ENCODE results near the gene RSU1. TPM values are rescaled to one million over a fixed set of nuclear protein-coding genes. Genes with fewer than 3 reads are reported as not detected.

Gene RSU1
- polyA plus RNA-seq, 3 donors, result 45.7 to 111 (median 100) TPM

DNA sequence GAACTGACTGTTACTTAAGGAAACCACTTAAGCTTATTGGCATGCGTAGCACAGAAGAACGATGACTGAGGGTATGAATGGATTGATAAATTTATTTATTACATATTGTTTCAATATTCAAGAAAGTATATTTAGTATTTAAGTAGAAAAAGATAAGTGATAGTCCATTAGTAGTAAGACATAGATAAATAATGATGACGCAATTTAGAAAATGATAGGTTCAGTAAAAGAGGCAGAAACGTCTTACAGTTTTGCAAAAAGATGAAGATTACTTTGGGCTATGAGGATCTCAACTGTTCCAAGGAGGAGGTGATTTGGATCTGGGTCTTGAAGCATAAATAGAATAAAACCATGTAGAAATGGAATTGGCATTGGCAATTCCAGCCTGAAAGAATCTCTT lies 36.6 kb upstream of the RSU1 start:
- H3K4me1 ChIP-seq (ENCODE audit: control insufficient read depth in 1 of 2, insufficient read depth in 2 of 2, low read length in 2 of 2), result no peaks in the 10 kb centered on the region
- no peaks in the 10 kb centered on the region for H4K20me1 ChIP-seq (ENCODE audit: insufficient read depth, low read length)
- H3K9ac ChIP-seq (ENCODE audit: insufficient read depth, low read length, poor library complexity, severe bottlenecking), result no peak overlapping the region
- H3K9me3 Mint-ChIP-seq, result no peaks in the 10 kb centered on the region
- H3K4me2 ChIP-seq (replicated peaks; ENCODE audit: extremely low read depth, low read length, poor library complexity, severe bottlenecking), result no peak overlapping the region
- no peak overlapping the region for H3K27ac Mint-ChIP-seq
- no peaks in the 10 kb centered on the region for H3K79me2 ChIP-seq (ENCODE audit: insufficient read depth, low read length)
- no peak overlapping the region for H3K4me3 Mint-ChIP-seq
- no peak overlapping the region for H2AFZ ChIP-seq (ENCODE audit: insufficient read depth, low read depth, low read length, poor library complexity, severe bottlenecking)
- no peaks in the 10 kb centered on the region for H3K36me3 Mint-ChIP-seq
- TF ChIP-seq, protein P1, sequence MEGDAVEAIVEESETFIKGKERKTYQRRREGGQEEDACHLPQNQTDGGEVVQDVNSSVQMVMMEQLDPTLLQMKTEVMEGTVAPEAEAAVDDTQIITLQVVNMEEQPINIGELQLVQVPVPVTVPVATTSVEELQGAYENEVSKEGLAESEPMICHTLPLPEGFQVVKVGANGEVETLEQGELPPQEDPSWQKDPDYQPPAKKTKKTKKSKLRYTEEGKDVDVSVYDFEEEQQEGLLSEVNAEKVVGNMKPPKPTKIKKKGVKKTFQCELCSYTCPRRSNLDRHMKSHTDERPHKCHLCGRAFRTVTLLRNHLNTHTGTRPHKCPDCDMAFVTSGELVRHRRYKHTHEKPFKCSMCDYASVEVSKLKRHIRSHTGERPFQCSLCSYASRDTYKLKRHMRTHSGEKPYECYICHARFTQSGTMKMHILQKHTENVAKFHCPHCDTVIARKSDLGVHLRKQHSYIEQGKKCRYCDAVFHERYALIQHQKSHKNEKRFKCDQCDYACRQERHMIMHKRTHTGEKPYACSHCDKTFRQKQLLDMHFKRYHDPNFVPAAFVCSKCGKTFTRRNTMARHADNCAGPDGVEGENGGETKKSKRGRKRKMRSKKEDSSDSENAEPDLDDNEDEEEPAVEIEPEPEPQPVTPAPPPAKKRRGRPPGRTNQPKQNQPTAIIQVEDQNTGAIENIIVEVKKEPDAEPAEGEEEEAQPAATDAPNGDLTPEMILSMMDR (IDR thresholded peaks at IDR 0.05), result no peak
- no peak overlapping the region for H3K4me3 ChIP-seq (replicated peaks in 1 of 3; ENCODE audit: low read depth in 2 of 3, low read length in 3 of 3)
- H3K36me3 ChIP-seq (replicated peaks in 1 of 2; ENCODE audit: control insufficient read depth in 1 of 2, insufficient read depth in 2 of 2, low read length in 2 of 2), result no peaks in the 10 kb centered on the region
- no peaks in the 10 kb centered on the region for H3K9me3 ChIP-seq (replicated peaks in 1 of 2; ENCODE audit: control insufficient read depth in 1 of 2, insufficient read depth in 1 of 2, low read length in 2 of 2)
- H3K27me3 ChIP-seq (ENCODE audit: control insufficient read depth in 2 of 2, insufficient read depth in 2 of 2, low read length in 2 of 2), result no peaks in the 10 kb centered on the region
- no peaks in the 10 kb centered on the region for H3K4me1 Mint-ChIP-seq
- intact Hi-C loops (cut with micrococcal nuclease), result no loop called here
- DNase-seq, result no peak
- H3K27ac ChIP-seq (ENCODE audit: low read depth in 1 of 2, low read length in 2 of 2), result no peak overlapping the region
- 72% methylated on average over 2 of the region's 4 CpGs for WGBS (ENCODE audit: insufficient coverage)
- H3K27me3 Mint-ChIP-seq (ENCODE audit: low read depth in 3 of 3), result peaks cover 0 to 3% (median 2%) of the 10 kb centered on the region in 3 donors

DNA sequence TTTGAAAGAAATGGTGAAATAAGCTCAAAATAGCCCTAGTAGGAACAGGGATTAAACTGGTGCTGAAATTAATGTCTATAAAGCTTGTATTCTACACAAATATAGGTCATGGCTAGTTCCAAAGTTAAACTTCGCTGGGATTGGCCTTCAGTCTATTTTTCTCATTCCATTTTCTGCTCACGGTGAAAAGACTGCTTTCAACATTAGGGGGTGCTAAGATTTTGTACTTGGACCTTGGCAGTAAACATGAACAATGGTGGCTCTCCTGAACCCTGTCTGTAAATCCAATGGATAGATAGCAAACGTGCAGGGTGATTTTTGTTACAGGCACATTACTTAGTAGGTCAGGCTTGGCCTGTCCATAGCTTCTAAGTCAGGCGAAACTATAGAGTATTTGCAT lies 36.0 kb upstream of the RSU1 start:
- Histone ChIP-seq H3K36me3 (replicated peaks in 1 of 2; ENCODE audit: control insufficient read depth in 1 of 2, insufficient read depth in 2 of 2, low read length in 2 of 2) (no peaks in the 10 kb centered on the region), H3K4me1 (ENCODE audit: control insufficient read depth in 1 of 2, insufficient read depth in 2 of 2, low read length in 2 of 2) (no peaks in the 10 kb centered on the region), H3K9me3 (replicated peaks in 1 of 2; ENCODE audit: control insufficient read depth in 1 of 2, insufficient read depth in 1 of 2, low read length in 2 of 2) (no peaks in the 10 kb centered on the region), H3K27me3 (ENCODE audit: control insufficient read depth in 2 of 2, insufficient read depth in 2 of 2, low read length in 2 of 2) (no peaks in the 10 kb centered on the region), H4K20me1 (ENCODE audit: insufficient read depth, low read length) (no peaks in the 10 kb centered on the region), H2AFZ (ENCODE audit: insufficient read depth, low read depth, low read length, poor library complexity, severe bottlenecking) (no peak overlapping the region), H3K9ac (ENCODE audit: insufficient read depth, low read length, poor library complexity, severe bottlenecking) (no peak overlapping the region), H3K4me2 (replicated peaks; ENCODE audit: extremely low read depth, low read length, poor library complexity, severe bottlenecking) (no peak overlapping the region), H3K27ac (ENCODE audit: low read depth in 1 of 2, low read length in 2 of 2) (no peak overlapping the region), H3K4me3 (replicated peaks in 1 of 3; ENCODE audit: low read depth in 2 of 3, low read length in 3 of 3) (no peak overlapping the region), H3K79me2 (ENCODE audit: insufficient read depth, low read length) (no peaks in the 10 kb centered on the region)
- H3K27me3 Mint-ChIP-seq (ENCODE audit: low read depth in 3 of 3), result peaks cover 0 to 3% (median 2%) of the 10 kb centered on the region in 3 donors
- H3K27ac Mint-ChIP-seq, result no peak overlapping the region
- intact Hi-C loops (cut with micrococcal nuclease), result no loop called here
- H3K4me1 Mint-ChIP-seq, result no peaks in the 10 kb centered on the region
- TF ChIP-seq, protein P1 (IDR thresholded peaks at IDR 0.05), result peak; percentile 26
- H3K4me3 Mint-ChIP-seq, result no peak overlapping the region
- no peaks in the 10 kb centered on the region for H3K9me3 Mint-ChIP-seq
- WGBS (ENCODE audit: insufficient coverage), result 33% methylated on average over 1 of the region's 4 CpGs
- no peak for DNase-seq
- no peaks in the 10 kb centered on the region for H3K36me3 Mint-ChIP-seq
